GM23248 (cell line): ENCODE data around the gene BMP5. TPM values are rescaled to one million over a fixed set of nuclear protein-coding genes. Genes with fewer than 3 reads are reported as not detected.

Source experiments
- DNase-seq: peaks from one replicate; pipeline ENCODE4 v3.0.0-alpha.2; 2015
- H2AFZ ChIP-seq: fragments of 200-600 bp; sonication (generic); 2 replicates; pipeline ENCODE4 v1.6.1; 2016; ENCODE audit warnings: antibody characterized with exemption
- H3F3A ChIP-seq: fragments of 200-600 bp; sonication (generic); 2 replicates; pipeline ENCODE4 v1.6.1; 2016; ENCODE audit warnings: mild to moderate bottlenecking, antibody characterized with exemption, mixed run types; ENCODE audit not compliant: insufficient read depth
- H3K27ac ChIP-seq: fragments of 200-600 bp; sonication (generic); 2 replicates; pipeline ENCODE4 v1.5.1; 2016; ENCODE audit warnings: mild to moderate bottlenecking
- H3K27me3 ChIP-seq: fragments of 200-600 bp; sonication (generic); replicated peaks from 2 replicates; pipeline ENCODE4 v1.6.1; 2016; ENCODE audit warnings: mild to moderate bottlenecking; ENCODE audit not compliant: insufficient read depth
- H3K36me3 ChIP-seq: fragments of 200-600 bp; sonication (generic); 2 replicates; pipeline ENCODE4 v1.6.1; 2016; ENCODE audit warnings: low read depth, mild to moderate bottlenecking
- H3K4me1 ChIP-seq: fragments of 200-600 bp; sonication (generic); 2 replicates; pipeline ENCODE4 v1.6.1; 2016; ENCODE audit warnings: mild to moderate bottlenecking; ENCODE audit not compliant: insufficient read depth
- H3K4me2 ChIP-seq: fragments of 200-600 bp; sonication (generic); one replicate; pipeline ENCODE4 v1.6.1; 2016; ENCODE audit warnings: mild to moderate bottlenecking; ENCODE audit not compliant: unreplicated experiment
- H3K4me3 ChIP-seq: fragments of 200-600 bp; sonication (generic); 2 replicates; pipeline ENCODE4 v1.5.1; 2016; ENCODE audit warnings: mild to moderate bottlenecking
- H3K79me2 ChIP-seq: fragments of 200-600 bp; sonication (generic); 2 replicates; pipeline ENCODE4 v1.6.1; 2016; ENCODE audit warnings: mild to moderate bottlenecking; ENCODE audit not compliant: insufficient read depth
- H3K9ac ChIP-seq: fragments of 200-600 bp; sonication (generic); 2 replicates; pipeline ENCODE4 v1.6.1; 2016; ENCODE audit warnings: mild to moderate bottlenecking
- H3K9me2 ChIP-seq: fragments of 200-600 bp; sonication (generic); 2 replicates; pipeline ENCODE4 v1.6.1; 2016; ENCODE audit warnings: mixed run types, mild to moderate bottlenecking, moderate library complexity; ENCODE audit not compliant: insufficient read depth
- H3K9me3 ChIP-seq: fragments of 200-600 bp; sonication (generic); one replicate; pipeline ENCODE4 v1.6.1; 2017; ENCODE audit warnings: low read depth
- H4K20me1 ChIP-seq: fragments of 200-600 bp; sonication (generic); 2 replicates; pipeline ENCODE4 v1.6.0; 2016; ENCODE audit not compliant: insufficient read depth
- EZH2 ChIP-seq: fragments of 200-600 bp; sonication (generic); IDR thresholded peaks from 2 replicates; pipeline ENCODE4 v1.6.1; 2018; ENCODE audit warnings: antibody characterized with exemption, mild to moderate bottlenecking; ENCODE audit not compliant: insufficient read depth, poor library complexity, severe bottlenecking
- EZH2phosphoT487 ChIP-seq: fragments of 200-600 bp; sonication (generic); IDR thresholded peaks from 2 replicates; pipeline ENCODE4 v1.6.1; 2018; ENCODE audit warnings: antibody characterized with exemption, moderate library complexity, mild to moderate bottlenecking, low read depth; ENCODE audit not compliant: insufficient read depth
- WGBS, 2 experiments: methylation state at CpG; one replicate each; pipeline ENCODE4 v1.1.6; 2015 to 2017; ENCODE audit warnings: low lambda C conversion rate in 2 of 2, low coverage in 1 of 2; ENCODE audit errors: missing lambda C conversion rate in 2 of 2; 5-methylcytosine and 5-hydroxymethylcytosine counted together
- in situ Hi-C: fragments of 300-500 bp; cut with MboI; formaldehyde crosslinking; loops from 2 replicates; pipeline ENCODE4 v1.15.0; 2020
- polyA plus RNA-seq: library from polyadenylated mRNA; unstranded; fragments of >200 nt; fragmentation: Nextera tagmentation; extraction: Ambion mirVana; gene quantifications from 2 replicates; pipeline ENCODE4 v1.2.1, GENCODE V29; 2016
- total RNA-seq: library from RNA; depleted of rRNA; stranded (reverse); fragments of >200 nt; shearing (Covaris generic); gene quantifications from 2 replicates; pipeline ENCODE4 v1.2.3, GENCODE V29; 2014

The BMP5 gene
- total and polyA plus RNA-seq, 2 experiments from 2014 or later: not detected

GRCh38 chr6:55708711-55709110, 166.7 kb downstream of the BMP5 start:
- no peak for DNase-seq
- H2AFZ ChIP-seq: no peak overlapping the region

DNA sequence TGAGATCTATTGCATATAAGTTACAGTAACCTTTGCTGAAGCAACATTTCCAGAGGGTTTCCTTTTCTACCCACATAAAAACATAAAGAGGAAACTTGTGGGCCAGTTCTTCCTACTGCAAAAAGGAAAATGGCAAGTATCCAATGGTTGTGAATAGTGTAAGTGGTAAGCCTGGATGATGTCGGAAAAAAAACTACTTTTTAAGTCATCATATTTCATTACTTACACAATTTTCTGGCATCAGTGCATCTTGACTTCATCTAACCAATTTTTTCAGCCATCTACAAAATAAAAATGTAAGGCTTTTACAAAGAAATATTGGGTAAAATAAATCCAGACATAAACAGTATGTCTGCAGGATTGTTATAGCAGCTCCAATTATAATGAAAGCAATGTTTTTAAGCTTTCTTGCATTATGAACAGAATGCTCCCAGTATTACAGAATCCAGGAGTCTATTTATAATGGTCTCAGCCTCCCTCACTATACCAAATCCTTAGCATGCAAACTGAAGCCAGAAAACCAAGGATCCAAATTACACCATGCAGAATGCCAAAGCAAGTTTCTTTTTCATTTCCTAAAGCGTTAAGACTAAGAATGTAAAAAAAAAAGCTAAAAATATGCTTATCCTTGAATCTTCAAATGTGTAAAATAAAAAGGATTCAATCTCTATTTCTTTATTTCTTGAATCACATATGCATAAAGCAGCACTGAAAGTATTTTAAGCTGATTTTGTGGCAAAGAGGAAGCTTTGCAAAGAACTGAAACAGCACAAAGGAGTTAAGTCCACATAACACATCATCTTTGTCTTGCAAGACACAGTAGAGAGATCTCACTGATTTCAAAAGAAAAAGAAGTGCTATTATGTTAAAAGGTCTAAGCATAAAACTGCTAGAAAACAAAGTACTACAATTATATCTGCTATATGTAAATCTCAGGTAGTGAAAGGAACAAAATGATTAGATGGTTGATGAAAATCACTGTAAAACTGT, 169.6 kb downstream of the BMP5 start:
- Histone ChIP-seq H4K20me1 (no peaks in the 10 kb centered on the region), H3K9me2 (no peaks in the 10 kb centered on the region), H2AFZ (no peak overlapping the region), H3K36me3 (no peaks in the 10 kb centered on the region), H3K4me1 (peaks cover 7% of the 10 kb centered on the region), H3K4me2 (no peak overlapping the region), H3K27me3 (no peaks in the 10 kb centered on the region), H3F3A (0 out of 2 replicates have a peak, but pooled peaks cover 3% of the 10 kb centered on the region), H3K4me3 (no peak overlapping the region), H3K9me3 (no peaks in the 10 kb centered on the region), H3K27ac (no peak overlapping the region), H3K9ac (no peak overlapping the region), H3K79me2 (no peaks in the 10 kb centered on the region)
- DNase-seq: no peak
- TF ChIP-seq EZH2: no peak
- no peak for TF ChIP-seq EZH2phosphoT487
- WGBS, 2 experiments: 79 to 88% methylated on average over 2 of the region's 2 CpGs
- in situ Hi-C loops: no loop called here

More at GRCh38 chr6:55708711-55709110, 166.7 kb downstream of the BMP5 start:
- TF ChIP-seq EZH2phosphoT487: no peak
- no peak for TF ChIP-seq EZH2
- Histone ChIP-seq H3K79me2 (no peaks in the 10 kb centered on the region), H3K9me2 (no peaks in the 10 kb centered on the region), H3F3A (0 out of 2 replicates have a peak, but pooled peaks cover 3% of the 10 kb centered on the region), H3K27me3 (no peaks in the 10 kb centered on the region), H3K9me3 (no peaks in the 10 kb centered on the region), H3K4me2 (no peak overlapping the region), H4K20me1 (no peaks in the 10 kb centered on the region), H3K9ac (no peak overlapping the region), H3K4me1 (peaks cover 7% of the 10 kb centered on the region), H3K27ac (no peak overlapping the region), H3K4me3 (no peak overlapping the region), H3K36me3 (no peaks in the 10 kb centered on the region)
- in situ Hi-C loops: no loop called here
- 85 to 94% methylated on average over 1 of the region's 1 CpG for WGBS, 2 experiments

DNA sequence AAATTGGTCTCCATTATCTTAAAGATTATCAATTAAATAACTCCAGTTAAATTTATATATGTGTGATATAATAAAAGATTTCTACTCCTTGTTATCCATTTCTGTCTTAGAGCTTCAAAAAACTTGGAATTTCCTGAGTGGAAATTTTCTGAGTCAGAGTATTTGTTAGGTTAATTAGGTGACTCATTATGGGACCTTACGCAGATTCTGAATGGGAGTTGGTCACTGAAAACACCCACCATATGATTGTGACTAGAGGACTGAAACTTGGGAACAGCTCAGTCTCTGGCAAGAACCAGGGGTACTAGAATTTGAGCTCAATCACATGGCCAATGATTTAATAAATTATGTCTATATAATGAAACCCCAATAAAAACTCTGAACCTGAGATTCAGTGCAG, 171.0 kb downstream of the BMP5 start:
- TF ChIP-seq EZH2: no peak
- TF ChIP-seq EZH2phosphoT487: no peak
- Histone ChIP-seq H3K4me1 (peaks cover 7% of the 10 kb centered on the region), H3K9me3 (no peaks in the 10 kb centered on the region), H3K4me3 (no peak overlapping the region), H4K20me1 (no peaks in the 10 kb centered on the region), H3K9me2 (no peaks in the 10 kb centered on the region), H3F3A (0 out of 2 replicates have a peak, but pooled peaks cover 3% of the 10 kb centered on the region), H3K79me2 (no peaks in the 10 kb centered on the region), H2AFZ (no peak overlapping the region), H3K4me2 (no peak overlapping the region), H3K9ac (no peak overlapping the region), H3K27me3 (no peaks in the 10 kb centered on the region), H3K27ac (no peak overlapping the region), H3K36me3 (no peaks in the 10 kb centered on the region)
- peak; percentile 79 for DNase-seq
- 3 to 5% methylated on average over 1 of the region's 1 CpG for WGBS, 2 experiments
- in situ Hi-C loops: no loop called here
